G401.6 (cell line): ENCODE data around the gene C22orf15.

Source experiments
- FAIRE-seq: peaks from 2 replicates; lab custom pipeline; 2012; peaks lifted over from hg19 to GRCh38; lab: Jason Lieb, UNC

The C22orf15 gene

DNA sequence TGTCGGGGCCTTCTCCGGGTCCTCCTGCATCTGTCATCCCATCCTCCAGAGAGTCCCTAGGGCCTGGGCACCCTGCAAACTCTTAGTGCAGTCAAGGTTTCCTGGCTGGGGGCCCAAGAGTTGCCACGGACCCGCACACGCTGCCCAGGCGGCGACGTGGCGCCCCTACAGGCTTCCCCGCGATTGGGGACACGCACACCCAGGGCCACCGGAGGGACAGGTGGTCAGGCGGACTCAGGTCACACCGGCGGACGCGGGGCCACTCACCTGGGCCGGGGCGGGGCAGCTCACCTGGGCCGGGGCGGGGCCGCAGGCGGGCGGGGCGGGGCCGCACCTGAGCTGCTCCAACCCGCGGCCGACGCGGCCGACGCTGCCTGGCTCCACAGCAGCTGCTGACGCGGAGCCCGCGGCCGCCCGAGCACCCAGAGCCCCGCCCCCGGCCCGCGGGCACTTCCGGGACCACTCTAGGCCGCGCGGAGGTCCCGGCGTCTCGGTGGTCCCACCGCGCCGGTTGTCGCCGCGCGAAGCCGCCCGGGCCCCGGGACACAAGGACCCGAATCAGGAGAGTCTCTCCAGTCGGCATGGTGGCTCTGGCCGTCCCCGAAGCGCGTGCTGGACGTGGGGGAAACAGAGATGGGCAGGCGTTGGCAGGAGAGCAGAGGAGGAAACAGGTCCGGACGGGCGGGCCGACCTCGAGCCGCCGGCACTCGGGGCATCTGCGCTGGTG, 11.9 kb upstream of the C22orf15 start, which contains the start of gene ZNF70:
Gene ZNF70 (minus strand): TSS at position 399 of the 727 bp plus-strand sequence. CDS start 5,972 bp downstream, outside the sequence.
- no peak for FAIRE-seq

DNA sequence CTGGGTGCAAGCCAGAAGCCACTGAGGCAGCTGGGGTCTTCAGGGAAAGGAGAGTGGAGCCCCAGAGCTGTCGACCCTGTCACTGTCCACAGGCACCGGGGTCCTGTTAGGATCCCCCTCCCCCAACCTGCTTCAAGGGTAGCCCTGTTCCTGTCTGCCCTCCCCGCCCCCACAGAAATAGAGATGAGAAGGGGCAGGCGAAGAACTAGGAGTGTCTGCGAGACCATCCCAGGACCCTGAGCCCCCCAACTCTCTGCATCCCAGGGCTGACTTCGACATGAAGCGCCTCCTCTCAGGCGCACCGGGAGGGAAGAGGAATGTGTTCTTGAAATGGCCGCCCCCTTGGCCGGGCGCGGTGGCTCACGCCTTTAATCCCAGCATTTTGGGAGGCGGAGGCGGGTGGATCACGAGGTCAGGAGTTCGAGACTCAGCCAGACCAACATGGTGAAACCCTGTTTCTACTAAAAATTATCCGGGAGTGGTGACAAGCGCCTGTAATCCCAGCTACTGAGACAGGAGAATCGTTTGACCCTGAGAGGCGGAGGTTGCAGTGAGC, 11.3 kb upstream of the C22orf15 start:
- no peak for FAIRE-seq

DNA sequence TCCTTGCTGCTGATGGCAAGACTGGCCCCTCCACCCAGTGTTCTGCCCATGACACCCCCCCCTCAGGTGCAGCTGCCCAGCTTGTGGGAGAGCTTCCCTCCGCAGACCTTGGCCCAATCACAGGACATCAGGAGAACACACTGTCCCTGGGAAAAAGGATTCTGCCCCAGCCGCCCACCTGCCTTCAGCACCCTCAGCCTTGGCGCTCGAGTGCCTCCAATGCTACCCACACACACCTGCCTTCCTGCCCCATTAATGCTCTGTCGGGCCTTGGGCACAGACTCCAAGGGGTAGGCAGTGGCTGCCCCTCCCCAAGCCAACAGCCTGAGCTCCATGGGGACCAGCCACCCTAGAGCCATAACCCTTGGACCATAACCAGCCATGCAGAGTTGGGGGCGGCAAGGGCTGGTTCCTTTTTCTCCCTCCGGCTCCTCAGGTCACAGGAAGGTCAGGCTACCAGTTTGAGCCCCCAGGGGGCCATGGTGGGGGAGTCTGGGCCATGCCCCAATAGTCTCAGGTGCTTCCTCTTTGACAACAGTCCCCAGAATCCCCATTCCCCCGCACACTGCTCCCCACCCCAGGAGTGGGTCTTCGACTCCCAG, 10.6 kb upstream of the C22orf15 start:
- FAIRE-seq: no peak

DNA sequence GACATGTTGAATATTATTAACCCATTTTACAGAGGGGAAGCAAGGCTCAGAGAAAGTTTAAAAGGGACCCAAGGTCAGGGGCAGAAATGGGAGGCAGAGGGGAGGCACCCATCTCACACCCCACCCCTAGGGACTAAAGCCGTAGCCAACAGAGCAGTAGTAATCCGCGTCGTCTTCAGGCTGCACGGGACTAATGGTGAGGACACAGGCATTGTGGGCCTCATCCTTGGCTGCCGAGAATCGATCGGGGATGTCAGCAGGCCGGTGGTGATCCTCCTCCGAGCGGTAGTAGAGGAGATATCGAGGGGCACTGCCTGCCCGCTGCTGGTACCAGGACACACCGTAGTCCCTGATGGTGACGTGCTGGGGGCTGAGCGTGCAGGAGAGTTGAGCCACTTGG, 10.0 kb upstream of the C22orf15 start:
- no peak for FAIRE-seq

DNA sequence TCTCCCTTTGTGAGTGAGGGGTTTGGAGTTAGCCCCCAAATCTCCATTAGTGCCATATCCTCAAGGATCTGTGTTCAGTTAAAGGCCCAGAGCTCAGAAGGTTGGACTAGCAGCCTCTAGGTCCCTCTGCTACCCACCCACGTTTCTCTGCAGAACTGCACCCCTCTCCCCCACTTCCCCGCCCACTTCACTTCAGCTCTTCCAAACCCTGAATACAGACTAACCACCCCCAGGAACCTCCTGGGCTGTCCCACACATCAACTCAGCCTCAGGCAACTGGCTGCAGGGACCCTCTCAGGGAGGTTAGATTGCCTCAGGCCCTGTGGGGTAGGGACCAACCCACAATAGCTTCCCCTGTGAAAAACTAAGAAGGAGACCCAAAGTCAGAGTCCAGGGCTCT, 9.4 kb upstream of the C22orf15 start:
- FAIRE-seq: no peak

DNA sequence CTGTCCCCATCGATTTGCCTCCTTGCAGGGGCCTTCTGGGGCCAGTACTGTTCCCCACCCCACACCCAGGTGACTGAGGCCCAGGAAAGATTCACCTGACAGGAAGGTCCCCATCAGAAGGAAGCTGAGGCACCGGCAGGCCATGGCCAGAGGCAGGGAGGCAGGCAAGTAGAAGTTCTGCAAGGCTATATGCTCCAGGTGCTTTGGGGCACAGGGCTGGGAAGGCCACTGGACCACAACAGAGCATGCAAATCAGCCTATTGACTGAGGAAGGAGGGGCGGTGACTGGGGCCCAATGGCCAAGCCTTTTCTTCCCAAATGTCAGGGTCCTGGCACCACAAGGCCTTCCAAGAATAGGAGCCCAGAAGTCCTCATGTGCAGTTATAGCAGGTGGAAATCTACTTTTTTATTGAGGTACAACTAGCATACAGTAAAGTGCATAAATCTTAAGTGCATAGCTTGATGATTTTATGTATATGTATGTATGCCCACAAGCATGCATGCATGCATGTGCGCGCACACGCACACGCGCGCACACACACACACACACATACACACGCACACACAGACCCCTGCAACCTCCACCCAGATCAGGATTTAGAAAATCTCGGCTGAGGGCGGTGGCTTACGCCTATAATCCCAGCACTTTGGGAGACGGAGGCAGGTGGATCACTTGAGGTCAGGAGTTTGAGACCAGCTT, 8.4 kb upstream of the C22orf15 start, which contains the start of gene VPREB3:
Gene VPREB3 (minus strand): TSS at position 206 of the 700 bp plus-strand sequence. CDS start 62 bp downstream, at position 144.
- FAIRE-seq: no peak

DNA sequence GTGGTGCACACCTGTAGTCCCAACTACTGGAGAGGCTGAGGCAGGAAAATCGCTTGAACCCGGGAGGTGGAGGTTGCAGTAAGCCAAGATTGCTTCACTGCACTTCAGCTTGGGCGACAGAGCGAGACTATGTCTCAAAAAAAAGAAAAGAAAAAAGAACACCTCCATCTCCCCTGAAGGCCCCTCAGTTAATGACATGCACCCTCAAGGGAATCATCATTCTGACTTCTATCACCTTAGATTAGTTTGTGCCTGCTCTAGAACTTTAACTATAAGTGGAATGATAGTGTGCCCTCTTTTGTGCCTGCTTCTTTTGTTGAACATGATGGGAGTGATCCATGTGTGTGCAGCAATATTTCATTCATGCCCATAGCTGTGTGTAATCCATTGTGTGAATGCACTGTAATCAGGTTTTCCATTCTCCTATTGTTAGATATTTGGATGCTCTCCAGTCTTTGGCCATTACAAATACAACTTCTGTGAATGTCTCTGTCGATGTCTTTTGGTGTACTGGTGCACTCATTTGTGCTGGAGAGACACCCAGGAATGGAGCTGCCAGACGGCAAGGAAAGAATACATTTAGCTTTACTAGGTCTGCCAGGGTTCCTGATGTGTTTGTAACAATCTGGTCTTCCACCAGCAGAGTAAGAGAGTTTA, 7.7 kb upstream of the C22orf15 start:
- FAIRE-seq: no peak

DNA sequence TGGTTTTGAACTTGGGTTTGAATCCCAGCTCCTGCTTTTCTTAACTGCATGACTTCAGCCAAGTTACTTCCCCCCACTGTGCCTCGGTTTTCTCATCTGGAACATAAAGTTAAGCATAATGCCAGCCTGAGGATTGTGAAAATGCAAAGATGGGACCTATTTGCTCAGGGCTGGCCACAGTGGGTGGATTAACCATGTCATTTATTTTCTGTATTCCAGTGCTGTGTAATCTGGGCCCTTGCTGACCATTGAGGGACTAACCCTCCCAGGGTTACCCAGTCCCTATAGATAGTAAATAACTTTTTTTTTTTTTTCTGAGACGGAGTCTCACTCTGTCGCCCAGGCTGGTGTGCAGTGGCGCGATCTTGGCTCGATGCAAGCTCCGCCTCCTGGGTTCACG, 7.1 kb upstream of the C22orf15 start:
- FAIRE-seq: no peak

DNA sequence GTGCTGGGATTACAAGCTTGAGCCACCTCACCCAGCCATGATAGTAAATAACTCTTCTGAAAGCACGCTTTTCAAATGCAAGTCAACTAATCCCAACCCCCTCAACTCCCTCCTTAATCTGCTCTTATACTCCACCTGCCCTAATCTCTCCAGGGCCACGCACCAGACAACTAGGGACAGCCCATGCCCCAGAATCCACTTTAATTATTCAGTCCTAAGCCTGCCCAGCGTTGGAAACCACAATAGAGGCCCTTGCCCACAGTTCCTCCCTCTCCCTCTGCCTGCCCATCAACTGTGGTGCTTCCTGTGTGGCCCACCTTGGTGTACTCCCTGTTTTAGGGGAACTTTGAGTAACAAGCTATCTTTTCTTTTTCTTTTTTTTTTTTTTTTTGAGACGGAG, 5.9 kb upstream of the C22orf15 start:
- no peak for FAIRE-seq

DNA sequence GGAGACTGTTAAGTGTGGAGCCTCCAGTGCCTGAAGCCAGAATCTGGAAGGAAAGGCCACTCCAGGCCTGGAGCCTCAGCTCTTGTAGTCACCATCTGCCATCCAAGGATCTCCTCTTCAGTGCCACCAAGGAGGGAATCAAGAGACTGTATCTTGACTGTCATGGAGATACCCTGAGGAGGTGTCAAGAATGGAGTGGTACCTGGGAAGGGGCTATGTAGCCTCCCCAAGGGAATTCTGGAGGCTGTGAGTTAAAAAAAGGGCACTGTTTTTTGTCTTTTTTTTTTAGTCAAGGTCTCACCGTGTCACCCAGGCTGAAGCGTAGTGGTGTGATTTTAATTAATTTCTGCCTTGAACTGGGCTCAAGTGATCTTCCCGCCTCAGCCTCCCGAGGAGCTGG, 3.2 kb upstream of the C22orf15 start:
- FAIRE-seq: no peak

DNA sequence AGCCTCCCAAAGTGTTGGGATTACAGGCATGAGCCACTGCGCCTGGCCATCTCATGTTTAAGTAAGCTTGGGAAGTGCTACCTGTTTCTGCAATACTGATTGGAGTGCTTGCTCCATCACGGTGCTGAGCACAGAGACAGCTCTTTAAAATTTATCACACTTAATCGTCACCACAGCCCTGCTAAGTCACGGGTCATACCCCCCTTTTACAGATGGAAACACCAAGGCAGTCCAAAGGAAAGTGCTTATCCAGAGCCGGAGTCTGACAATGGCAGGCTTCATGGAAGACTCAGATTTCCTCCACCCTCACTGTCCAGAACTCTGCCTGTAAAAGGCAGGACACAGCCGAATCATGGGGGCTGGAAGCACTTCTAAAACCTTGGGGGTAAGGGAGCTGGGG, 2.7 kb upstream of the C22orf15 start:
- FAIRE-seq: no peak

DNA sequence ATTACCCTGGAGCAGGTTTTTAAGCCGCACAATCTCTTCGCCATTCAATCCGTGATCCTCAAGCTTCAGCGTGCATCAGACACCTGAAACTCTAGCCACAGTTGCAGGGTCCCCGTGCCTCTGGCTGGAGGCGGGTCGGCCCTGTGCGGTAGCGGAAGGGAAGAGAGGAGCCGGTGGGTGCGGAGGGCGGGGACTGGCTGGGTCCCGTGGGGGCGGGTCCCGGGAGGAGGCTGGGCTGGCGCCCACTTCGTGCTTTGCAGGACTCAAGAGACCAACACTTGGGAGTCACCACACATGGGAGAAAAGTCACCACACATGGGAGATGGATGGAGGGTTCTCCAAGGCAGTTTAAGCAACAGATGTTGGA, 772 bp downstream of the C22orf15 start:
- no peak for FAIRE-seq

DNA sequence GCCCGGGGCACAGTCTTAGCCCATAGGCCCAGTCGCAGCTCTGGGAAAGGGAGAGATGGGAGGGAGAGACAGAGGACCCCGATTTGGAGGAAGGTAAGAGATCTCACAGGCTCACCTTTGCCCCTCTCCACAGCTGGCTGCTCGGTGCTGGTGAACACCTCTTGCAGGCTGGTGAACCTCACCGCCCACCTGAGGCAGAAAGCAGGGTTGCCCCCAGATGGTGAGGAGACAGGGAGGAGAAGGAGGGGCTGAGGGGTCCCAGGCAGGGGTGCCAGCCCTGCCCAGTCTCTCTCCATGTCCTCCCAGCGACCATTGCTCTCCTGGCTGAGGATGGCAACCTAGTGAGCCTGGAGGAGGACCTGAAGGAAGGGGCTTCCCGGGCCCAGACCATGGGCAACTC, 1.2 kb downstream of the C22orf15 start:
- no peak for FAIRE-seq

DNA sequence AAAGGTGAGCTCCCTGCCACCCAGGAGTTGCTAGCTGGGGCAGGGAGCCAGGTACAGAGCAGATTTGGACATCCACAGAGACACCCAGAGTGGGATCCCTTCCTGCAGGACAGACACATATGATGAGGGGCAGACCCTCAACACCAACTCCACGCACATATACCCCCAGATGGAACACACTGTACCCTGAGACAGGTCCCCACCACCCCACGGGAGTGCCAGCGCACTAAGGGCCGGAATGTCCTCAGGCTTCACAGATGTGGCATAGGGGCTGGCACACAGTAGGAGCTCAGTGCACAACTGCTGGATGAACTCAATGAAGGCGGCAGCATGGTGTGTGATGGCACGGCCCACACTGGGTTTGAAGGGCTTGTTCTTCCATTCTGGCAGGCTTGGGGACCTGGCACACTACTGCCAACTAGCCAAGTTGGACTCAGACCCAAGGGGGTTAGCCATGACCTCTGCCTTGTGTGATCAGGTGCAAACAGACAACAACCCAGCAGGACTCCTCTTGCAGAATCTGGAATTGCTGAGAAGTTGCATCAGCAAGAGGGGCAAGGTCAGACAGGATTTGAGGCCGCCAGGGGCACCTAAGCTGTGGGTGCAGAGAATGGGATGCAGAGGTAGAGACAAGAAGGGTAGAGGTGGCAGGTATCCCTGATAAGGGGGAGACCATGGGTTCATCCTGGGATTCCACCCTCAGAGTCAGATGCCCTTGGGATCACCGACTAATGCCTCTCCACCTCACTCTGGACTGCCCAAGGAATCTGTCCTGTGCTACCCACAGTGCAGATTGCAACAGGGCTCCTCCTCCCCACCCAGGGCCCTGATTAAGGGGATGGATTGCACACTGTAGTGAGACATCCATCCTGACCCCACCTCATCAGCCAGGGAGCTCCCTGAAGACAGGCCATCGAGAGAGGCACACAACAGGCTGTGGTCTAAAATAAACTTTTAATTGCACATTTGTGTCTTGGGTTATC, 2.4 kb downstream of the C22orf15 start:
- no peak for FAIRE-seq

DNA sequence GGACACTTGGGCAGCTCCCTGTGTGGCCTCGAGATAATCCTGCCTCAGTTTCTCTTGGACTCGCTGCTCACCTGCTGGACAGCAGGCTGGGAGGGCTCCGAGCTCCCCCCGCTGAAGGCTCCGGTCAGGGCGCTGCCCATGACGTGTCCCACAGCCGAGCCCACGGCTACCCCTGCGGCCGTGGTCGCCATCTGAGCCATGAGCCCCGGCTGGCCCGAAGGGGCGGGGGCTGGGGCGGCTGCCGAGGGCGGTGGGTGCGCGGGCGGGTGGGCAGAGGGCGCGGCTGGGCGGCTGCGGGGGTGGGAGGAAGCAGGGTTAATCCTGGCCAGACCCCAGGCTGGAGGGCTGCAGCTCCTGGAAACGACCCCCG, 4.5 kb downstream of the C22orf15 start:
- FAIRE-seq: no peak

DNA sequence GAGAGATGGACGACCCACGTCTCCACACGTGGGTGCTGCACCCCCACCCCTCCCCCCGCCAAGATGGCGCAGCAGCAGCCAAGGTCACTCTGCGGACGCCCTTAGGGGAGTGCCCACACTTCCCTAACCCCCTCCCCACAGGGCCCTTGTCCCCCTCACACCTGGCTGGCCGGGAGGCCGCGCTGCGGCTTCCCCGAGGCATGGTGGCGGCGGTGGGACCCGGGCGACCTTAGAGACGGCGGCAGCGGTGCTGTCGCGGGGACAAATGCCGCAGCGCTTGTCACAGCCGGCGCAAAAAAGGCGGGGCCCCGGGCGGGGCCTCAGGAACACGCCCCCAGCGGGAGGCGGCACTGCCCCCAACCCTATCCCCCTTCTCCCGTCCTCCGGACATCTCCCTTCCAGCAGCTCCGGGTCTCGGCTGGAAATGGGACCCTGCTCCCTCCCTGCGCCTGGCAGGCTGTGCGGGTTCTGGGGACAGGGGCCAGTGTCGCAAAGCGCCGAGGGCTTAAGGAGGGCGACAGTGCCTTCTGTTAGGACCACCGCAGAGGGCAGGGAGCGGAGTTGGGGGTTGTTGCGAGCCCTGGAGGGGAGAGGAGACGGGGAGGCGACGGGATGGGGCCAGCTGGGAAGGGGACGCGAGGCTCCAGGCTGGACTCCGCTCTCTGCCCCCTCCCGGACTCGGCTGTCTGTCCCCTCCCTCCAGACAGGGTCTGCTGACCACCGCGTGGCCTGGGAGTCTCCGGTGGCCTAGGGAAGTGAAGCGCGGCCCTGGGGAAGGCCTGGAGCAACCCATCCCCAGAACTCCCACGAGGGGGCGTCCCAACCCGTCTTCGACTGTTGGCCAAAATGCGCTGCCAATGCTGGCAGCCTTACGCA, 5.1 kb downstream of the C22orf15 start, which contains the start of gene CHCHD10:
Gene CHCHD10 (minus strand): TSS at position 300 of the 876 bp plus-strand sequence. CDS start 98 bp downstream, at position 202.
- no peak for FAIRE-seq

DNA sequence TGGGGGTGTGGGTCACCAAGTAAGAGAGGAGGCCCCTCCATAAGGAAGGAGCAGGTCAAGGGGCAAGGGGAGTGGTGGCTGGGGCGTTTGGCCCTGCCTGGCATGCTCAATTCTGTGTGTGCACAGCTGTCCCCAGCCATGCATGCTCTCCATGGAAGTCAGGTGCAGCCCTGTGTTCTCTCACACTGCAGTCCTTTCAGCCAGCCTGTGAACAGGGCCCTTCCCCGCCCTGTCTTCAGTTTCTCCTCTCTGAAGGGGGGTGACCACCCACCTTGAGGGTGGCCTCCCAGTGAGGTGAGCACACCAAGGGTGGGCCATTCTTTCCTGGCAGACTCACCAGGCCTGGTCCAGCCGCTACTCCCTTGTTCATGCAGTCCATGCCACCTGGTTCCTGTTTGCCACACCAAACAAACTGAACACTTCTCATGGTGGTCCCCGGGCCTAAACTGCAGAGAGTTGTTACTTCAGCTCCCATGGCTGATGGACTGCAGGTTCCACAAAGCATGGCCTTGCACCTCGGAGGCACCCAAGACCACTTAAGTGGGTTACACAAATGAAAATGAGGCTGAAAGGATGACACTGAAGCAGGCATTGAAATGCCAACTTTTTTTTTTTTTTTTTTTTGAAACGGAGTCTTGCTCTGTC, 6.7 kb downstream of the C22orf15 start:
- no peak for FAIRE-seq

DNA sequence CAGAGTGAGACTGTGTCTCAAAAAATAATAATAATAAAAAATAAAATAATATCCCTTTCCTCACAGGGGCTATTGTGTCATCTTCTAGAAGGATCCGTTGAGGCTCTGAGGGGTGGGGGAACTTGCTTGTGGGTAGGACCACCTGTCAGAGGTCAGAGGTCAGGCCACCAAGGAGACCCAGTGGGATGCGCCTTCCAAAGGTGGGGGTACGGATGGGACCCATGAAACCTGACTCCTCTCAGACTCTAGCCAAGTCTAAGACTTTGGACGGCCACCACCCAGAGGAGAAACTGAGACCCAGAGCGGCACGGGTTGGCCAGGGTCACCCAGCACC, 9.5 kb downstream of the C22orf15 start:
- FAIRE-seq: no peak

DNA sequence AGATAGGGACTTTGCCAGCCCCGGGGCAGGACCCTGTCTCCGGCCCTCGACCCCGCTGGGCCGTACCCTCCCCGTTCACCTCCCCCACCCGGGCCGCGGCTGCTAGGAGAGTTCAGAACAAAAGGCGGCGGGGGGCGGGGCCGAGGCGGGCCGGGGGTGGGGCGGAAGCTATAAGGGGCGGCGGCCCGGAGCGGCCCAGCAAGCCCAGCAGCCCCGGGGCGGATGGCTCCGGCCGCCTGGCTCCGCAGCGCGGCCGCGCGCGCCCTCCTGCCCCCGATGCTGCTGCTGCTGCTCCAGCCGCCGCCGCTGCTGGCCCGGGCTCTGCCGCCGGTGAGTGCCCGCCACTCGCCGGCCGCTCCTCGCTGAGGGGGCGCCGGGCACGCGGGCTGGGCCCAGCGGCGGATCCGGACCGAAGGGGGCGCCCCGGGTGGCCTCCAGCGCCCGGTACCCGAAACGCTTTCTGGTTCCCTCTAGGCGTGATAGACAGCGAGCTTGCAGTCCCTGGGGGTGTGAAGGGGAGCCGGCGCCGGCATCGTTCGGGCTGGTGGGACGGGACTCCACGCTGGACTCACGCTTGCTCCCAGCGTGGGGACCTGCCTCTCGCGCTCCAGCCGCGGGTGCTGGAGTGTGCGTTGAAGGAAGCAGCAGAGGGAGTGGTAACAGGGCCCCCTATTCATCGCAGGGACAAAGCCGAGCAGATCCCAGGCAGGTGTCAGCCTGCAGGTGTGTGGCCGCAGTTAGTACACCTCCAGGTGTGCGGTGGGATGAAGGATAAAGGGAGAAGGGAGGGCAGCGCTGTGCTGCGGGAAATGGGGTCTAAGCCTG, 10.1 kb downstream of the C22orf15 start, which contains the start of gene MMP11:
Gene MMP11 (plus strand): TSS at position 201 of the 825 bp plus-strand sequence. CDS start 22 bp downstream, at position 223.
- FAIRE-seq: no peak
